ENCODE data around the gene P2RY8.
"Not testable (repeated sequence)": the region's sequence is repeated elsewhere in the genome, so short reads cannot be mapped to it uniquely, and the experiment has no call there.

Gene P2RY8

DNA sequence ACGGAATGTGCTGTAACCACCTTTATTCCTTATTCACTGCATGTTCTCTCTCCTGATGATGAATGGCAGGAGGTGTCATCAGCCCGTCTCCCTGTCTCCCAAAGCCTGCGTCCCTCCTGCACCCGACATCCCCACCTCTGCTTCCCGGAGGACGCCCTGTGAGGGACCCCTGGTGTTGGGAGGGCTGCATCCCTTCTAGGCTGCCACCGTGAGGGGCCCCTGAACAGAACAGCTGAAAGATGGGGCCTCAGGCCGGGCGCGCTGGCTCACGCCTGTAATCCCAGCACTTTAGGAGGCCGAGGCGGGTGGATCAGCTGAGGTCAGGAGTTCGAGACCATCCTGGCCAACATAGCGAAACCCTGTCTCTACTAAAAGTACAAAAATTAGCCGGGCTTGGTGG, 110.7 kb downstream of the P2RY8 start:
- not testable (repeated sequence) for H2BK5ac ChIP-seq (ENCODE audit: low read length); H2BK15ac ChIP-seq (replicated peaks; ENCODE audit: low read depth); H3K27ac ChIP-seq (ENCODE audit: low read depth, low read length); DNase-seq; H3K4me1 ChIP-seq (ENCODE audit: control insufficient read depth, low read depth, low read length); H3K36me3 ChIP-seq (ENCODE audit: control insufficient read depth, insufficient read depth, low read length); H3K9ac ChIP-seq (ENCODE audit: low read length); H3K79me1 ChIP-seq (ENCODE audit: low read length); H3K27me3 ChIP-seq (ENCODE audit: insufficient read depth, low read length, poor library complexity); H3K4ac ChIP-seq (ENCODE audit: low read depth, low read length); H4K5ac ChIP-seq (ENCODE audit: low read length); H4K8ac ChIP-seq (ENCODE audit: low read depth, low read length); H2AK5ac ChIP-seq (ENCODE audit: low read length); H3K56ac ChIP-seq (ENCODE audit: low read length); H3K4me3 ChIP-seq (ENCODE audit: low read length); H3K79me2 ChIP-seq (ENCODE audit: control insufficient read depth, insufficient read depth, low read length); H3K18ac ChIP-seq (ENCODE audit: low read length); H3K4me2 ChIP-seq (ENCODE audit: low read length); H2BK120ac ChIP-seq (ENCODE audit: low read depth, low read length); H3K23ac ChIP-seq (ENCODE audit: low read length)
- WGBS (ENCODE audit: extremely low coverage, insufficient coverage, low lambda C conversion rate) = no CpG with 5 or more reads among the region's 16 CpGs

DNA sequence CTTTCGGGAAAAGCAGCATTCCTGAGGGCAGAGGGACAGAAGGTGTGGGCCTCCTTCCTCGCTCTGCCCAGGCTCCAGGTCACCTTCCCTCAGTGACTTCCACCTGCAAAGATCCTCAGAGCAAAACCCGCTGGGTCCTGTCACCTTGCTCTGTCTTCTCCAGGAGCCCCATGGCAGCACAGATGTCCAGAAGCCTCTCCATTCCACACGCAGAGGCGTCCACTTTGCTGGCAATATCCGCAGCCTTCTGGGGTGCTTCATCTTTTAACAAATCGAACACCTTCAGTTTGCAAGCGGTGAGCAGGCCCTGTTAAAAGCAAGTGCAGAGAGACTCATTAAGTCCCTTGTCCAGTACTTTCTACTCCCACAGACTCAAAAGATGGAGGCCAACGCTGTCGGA, 111.6 kb downstream of the P2RY8 start:
- H3K4ac ChIP-seq (ENCODE audit: low read depth, low read length) = no peak overlapping the region
- H3K79me1 ChIP-seq (ENCODE audit: low read length) = no peaks in the 10 kb centered on the region
- H2AK5ac ChIP-seq (ENCODE audit: low read length) = no peak overlapping the region
- H2BK5ac ChIP-seq (ENCODE audit: low read length) = no peak overlapping the region
- no peak overlapping the region for H2BK120ac ChIP-seq (ENCODE audit: low read depth, low read length)
- H3K23ac ChIP-seq (ENCODE audit: low read length) = no peak overlapping the region
- H2BK15ac ChIP-seq (replicated peaks; ENCODE audit: low read depth) = no peak overlapping the region
- no peak overlapping the region for H3K4me2 ChIP-seq (ENCODE audit: low read length)
- H3K27me3 ChIP-seq (ENCODE audit: insufficient read depth, low read length, poor library complexity) = no peaks in the 10 kb centered on the region
- H3K56ac ChIP-seq (ENCODE audit: low read length) = no peak overlapping the region
- no peak overlapping the region for H4K5ac ChIP-seq (ENCODE audit: low read length)
- peaks cover 2% of the 10 kb centered on the region for H3K36me3 ChIP-seq (ENCODE audit: control insufficient read depth, insufficient read depth, low read length)
- WGBS (ENCODE audit: extremely low coverage, insufficient coverage, low lambda C conversion rate) = no CpG with 5 or more reads among the region's 10 CpGs
- no peak overlapping the region for H3K9ac ChIP-seq (ENCODE audit: low read length)
- no peaks in the 10 kb centered on the region for H3K4me1 ChIP-seq (ENCODE audit: control insufficient read depth, low read depth, low read length)
- H4K8ac ChIP-seq (ENCODE audit: low read depth, low read length) = no peak overlapping the region
- no peak overlapping the region for H3K18ac ChIP-seq (ENCODE audit: low read length)
- H3K4me3 ChIP-seq (ENCODE audit: low read length) = no peak overlapping the region
- H3K79me2 ChIP-seq (ENCODE audit: control insufficient read depth, insufficient read depth, low read length) = no peaks in the 10 kb centered on the region
- no peak for DNase-seq
- H3K27ac ChIP-seq (ENCODE audit: low read depth, low read length) = no peak overlapping the region

DNA sequence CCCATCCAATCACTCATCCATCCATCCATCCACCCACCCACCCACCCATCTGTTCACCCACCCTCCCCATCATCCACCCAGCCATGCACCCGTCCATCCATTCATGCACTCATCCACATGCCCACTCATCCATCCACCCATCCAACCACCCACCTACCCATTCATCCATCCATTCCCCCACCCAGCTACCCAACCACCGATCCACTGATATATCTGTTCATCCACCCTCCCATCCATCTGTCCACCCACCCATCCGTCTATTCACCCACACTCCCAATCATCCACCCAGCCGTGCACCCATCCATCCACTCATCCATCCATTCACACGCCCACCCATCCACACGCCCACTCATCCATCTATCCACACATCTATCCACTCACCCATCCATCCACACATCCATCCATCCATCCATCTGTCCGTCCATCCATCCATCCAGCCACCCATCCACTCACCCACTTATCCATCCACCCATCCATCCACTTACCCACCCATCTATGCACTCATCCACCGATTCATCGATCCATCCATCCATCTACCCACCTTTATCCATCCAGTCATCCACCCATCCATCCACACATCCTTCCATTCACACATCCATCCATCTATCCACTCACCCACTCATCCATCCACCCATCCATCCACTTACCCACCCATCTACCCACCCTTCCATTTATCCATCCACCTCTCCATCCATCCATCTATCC, 112.7 kb downstream of the P2RY8 start:
- H3K4me3 ChIP-seq (ENCODE audit: low read length) = no peak overlapping the region
- H3K27ac ChIP-seq (ENCODE audit: low read depth, low read length) = no peak overlapping the region
- H3K9ac ChIP-seq (ENCODE audit: low read length) = no peak overlapping the region
- no CpG with 5 or more reads among the region's 9 CpGs for WGBS (ENCODE audit: extremely low coverage, insufficient coverage, low lambda C conversion rate)
- H2BK5ac ChIP-seq (ENCODE audit: low read length) = no peak overlapping the region
- no peak overlapping the region for H3K18ac ChIP-seq (ENCODE audit: low read length)
- no peak overlapping the region for H3K4ac ChIP-seq (ENCODE audit: low read depth, low read length)
- H3K27me3 ChIP-seq (ENCODE audit: insufficient read depth, low read length, poor library complexity) = no peaks in the 10 kb centered on the region
- H2BK15ac ChIP-seq (replicated peaks; ENCODE audit: low read depth) = no peak overlapping the region
- peaks cover 2% of the 10 kb centered on the region for H3K36me3 ChIP-seq (ENCODE audit: control insufficient read depth, insufficient read depth, low read length)
- no peak overlapping the region for H3K56ac ChIP-seq (ENCODE audit: low read length)
- no peaks in the 10 kb centered on the region for H3K79me2 ChIP-seq (ENCODE audit: control insufficient read depth, insufficient read depth, low read length)
- no peak overlapping the region for H4K8ac ChIP-seq (ENCODE audit: low read depth, low read length)
- H3K23ac ChIP-seq (ENCODE audit: low read length) = no peak overlapping the region
- H4K5ac ChIP-seq (ENCODE audit: low read length) = no peak overlapping the region
- no peaks in the 10 kb centered on the region for H3K79me1 ChIP-seq (ENCODE audit: low read length)
- no peak overlapping the region for H2AK5ac ChIP-seq (ENCODE audit: low read length)
- no peak overlapping the region for H2BK120ac ChIP-seq (ENCODE audit: low read depth, low read length)
- H3K4me2 ChIP-seq (ENCODE audit: low read length) = no peak overlapping the region
- DNase-seq = no peak
- H3K4me1 ChIP-seq (ENCODE audit: control insufficient read depth, low read depth, low read length) = no peaks in the 10 kb centered on the region

DNA sequence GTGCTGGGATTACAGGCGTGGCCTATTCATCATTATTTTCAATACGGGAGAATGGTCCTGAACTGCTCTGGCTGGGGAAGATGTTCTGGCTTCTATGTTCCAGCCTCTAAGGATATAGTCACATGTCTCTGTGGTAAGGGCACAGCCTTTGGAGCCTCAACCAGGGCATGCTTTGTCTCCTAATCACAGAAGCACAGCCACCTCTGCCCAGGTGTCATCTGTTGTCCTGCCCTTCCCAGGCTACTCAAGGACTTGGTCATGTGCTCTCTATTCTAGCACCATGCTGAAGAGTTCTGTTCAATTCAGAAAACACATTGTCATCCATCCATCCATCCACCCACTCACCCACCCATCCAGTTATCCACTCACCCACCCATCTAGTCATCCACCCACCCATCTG, 113.8 kb downstream of the P2RY8 start:
- Histone ChIP-seq H2AK5ac (ENCODE audit: low read length) (no peak overlapping the region), H4K8ac (ENCODE audit: low read depth, low read length) (no peak overlapping the region), H3K23ac (ENCODE audit: low read length) (no peak overlapping the region), H3K18ac (ENCODE audit: low read length) (no peak overlapping the region), H3K4me2 (ENCODE audit: low read length) (no peak overlapping the region), H3K4me1 (ENCODE audit: control insufficient read depth, low read depth, low read length) (no peaks in the 10 kb centered on the region), H2BK120ac (ENCODE audit: low read depth, low read length) (no peak overlapping the region), H3K79me2 (ENCODE audit: control insufficient read depth, insufficient read depth, low read length) (no peaks in the 10 kb centered on the region), H3K4me3 (ENCODE audit: low read length) (no peak overlapping the region), H3K27ac (ENCODE audit: low read depth, low read length) (no peak overlapping the region), H3K56ac (ENCODE audit: low read length) (no peak overlapping the region), H3K27me3 (ENCODE audit: insufficient read depth, low read length, poor library complexity) (no peaks in the 10 kb centered on the region), H2BK15ac (replicated peaks; ENCODE audit: low read depth) (no peak overlapping the region), H3K79me1 (ENCODE audit: low read length) (no peaks in the 10 kb centered on the region), H3K9ac (ENCODE audit: low read length) (no peak overlapping the region), H2BK5ac (ENCODE audit: low read length) (no peak overlapping the region), H3K4ac (ENCODE audit: low read depth, low read length) (no peak overlapping the region), H3K36me3 (ENCODE audit: control insufficient read depth, insufficient read depth, low read length) (peaks cover 2% of the 10 kb centered on the region), H4K5ac (ENCODE audit: low read length) (no peak overlapping the region)
- no peak for DNase-seq
- WGBS (ENCODE audit: extremely low coverage, insufficient coverage, low lambda C conversion rate) = no CpG with 5 or more reads among the region's 2 CpGs

DNA sequence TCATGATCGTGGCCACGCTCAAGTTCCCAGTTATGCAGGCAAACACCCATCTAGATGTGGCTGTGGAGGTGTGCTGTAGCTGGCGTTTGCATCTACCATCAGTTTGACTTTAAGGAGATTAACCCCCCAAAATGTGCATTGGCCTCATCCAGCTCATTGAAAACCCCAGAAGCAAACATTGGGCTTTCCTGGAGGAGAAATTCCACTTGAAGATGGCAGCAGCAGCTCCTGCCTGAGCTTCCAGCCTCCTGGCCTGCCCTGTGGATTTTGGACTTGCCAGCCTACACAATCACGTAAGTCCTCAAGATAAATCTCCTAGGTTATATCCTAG, 114.9 kb downstream of the P2RY8 start:
- H3K79me1 ChIP-seq (ENCODE audit: low read length) = no peaks in the 10 kb centered on the region
- H3K27ac ChIP-seq (ENCODE audit: low read depth, low read length) = no peak overlapping the region
- H3K23ac ChIP-seq (ENCODE audit: low read length) = no peak overlapping the region
- no peak overlapping the region for H4K8ac ChIP-seq (ENCODE audit: low read depth, low read length)
- H2BK120ac ChIP-seq (ENCODE audit: low read depth, low read length) = no peak overlapping the region
- no peak overlapping the region for H4K5ac ChIP-seq (ENCODE audit: low read length)
- H3K9ac ChIP-seq (ENCODE audit: low read length) = no peak overlapping the region
- DNase-seq = no peak
- H3K4me3 ChIP-seq (ENCODE audit: low read length) = no peak overlapping the region
- no peak overlapping the region for H3K18ac ChIP-seq (ENCODE audit: low read length)
- no peak overlapping the region for H3K4ac ChIP-seq (ENCODE audit: low read depth, low read length)
- H3K36me3 ChIP-seq (ENCODE audit: control insufficient read depth, insufficient read depth, low read length) = no peaks in the 10 kb centered on the region
- H3K56ac ChIP-seq (ENCODE audit: low read length) = no peak overlapping the region
- H2BK15ac ChIP-seq (replicated peaks; ENCODE audit: low read depth) = no peak overlapping the region
- no peaks in the 10 kb centered on the region for H3K79me2 ChIP-seq (ENCODE audit: control insufficient read depth, insufficient read depth, low read length)
- no peaks in the 10 kb centered on the region for H3K4me1 ChIP-seq (ENCODE audit: control insufficient read depth, low read depth, low read length)
- no peaks in the 10 kb centered on the region for H3K27me3 ChIP-seq (ENCODE audit: insufficient read depth, low read length, poor library complexity)
- no peak overlapping the region for H2AK5ac ChIP-seq (ENCODE audit: low read length)
- H3K4me2 ChIP-seq (ENCODE audit: low read length) = no peak overlapping the region
- no peak overlapping the region for H2BK5ac ChIP-seq (ENCODE audit: low read length)
- WGBS (ENCODE audit: extremely low coverage, insufficient coverage, low lambda C conversion rate) = no CpG with 5 or more reads among the region's 4 CpGs

DNA sequence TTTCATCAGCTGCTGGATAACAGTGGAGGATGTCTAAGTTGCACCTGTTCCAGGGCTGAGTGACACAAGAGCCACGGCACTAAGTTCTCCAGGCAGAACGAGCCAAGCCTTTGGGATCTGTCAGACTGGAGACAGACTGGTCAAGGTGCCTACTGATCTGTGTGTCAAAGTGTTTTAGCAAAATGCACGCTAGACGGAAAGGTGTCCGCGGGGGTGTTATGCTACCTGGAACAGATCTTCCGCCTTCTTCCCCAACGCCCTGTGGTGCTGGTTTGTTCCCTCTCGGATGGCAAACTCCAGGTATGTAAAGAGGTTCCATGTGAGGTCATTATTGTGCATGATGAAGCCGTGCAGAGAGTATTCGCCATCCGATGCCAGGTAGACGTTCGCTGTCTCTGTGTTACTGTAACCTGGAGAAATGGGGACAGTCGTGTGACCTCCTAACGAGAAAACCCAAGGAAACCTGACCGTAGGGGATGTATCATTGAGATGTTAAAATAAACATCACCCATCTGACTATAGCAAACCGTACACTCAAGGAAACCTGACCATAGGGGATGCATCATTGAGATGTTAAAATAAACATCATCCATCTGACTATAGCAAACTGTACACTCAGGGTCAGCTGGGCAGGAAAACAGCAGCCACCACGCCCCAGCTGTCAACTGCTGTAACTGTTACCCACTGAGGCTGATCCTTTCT, 115.4 kb downstream of the P2RY8 start:
- DNase-seq = no peak

More for the DNA sequence above, 115.4 kb downstream of the P2RY8 start:
- Histone ChIP-seq H4K8ac (ENCODE audit: low read depth, low read length) (no peak overlapping the region), H3K4me2 (ENCODE audit: low read length) (no peak overlapping the region), H3K4me1 (ENCODE audit: control insufficient read depth, low read depth, low read length) (no peaks in the 10 kb centered on the region), H3K4ac (ENCODE audit: low read depth, low read length) (no peak overlapping the region), H3K36me3 (ENCODE audit: control insufficient read depth, insufficient read depth, low read length) (peaks cover 3% of the 10 kb centered on the region), H3K27ac (ENCODE audit: low read depth, low read length) (no peak overlapping the region), H3K27me3 (ENCODE audit: insufficient read depth, low read length, poor library complexity) (no peaks in the 10 kb centered on the region), H3K4me3 (ENCODE audit: low read length) (no peak overlapping the region), H3K9ac (ENCODE audit: low read length) (no peak overlapping the region), H3K79me2 (ENCODE audit: control insufficient read depth, insufficient read depth, low read length) (no peaks in the 10 kb centered on the region), H3K23ac (ENCODE audit: low read length) (no peak overlapping the region), H3K56ac (ENCODE audit: low read length) (no peak overlapping the region), H2BK15ac (replicated peaks; ENCODE audit: low read depth) (no peak overlapping the region), H3K18ac (ENCODE audit: low read length) (no peak overlapping the region), H4K5ac (ENCODE audit: low read length) (no peak overlapping the region), H2BK120ac (ENCODE audit: low read depth, low read length) (no peak overlapping the region), H2AK5ac (ENCODE audit: low read length) (no peak overlapping the region), H3K79me1 (ENCODE audit: low read length) (no peaks in the 10 kb centered on the region), H2BK5ac (ENCODE audit: low read length) (no peak overlapping the region)
- no CpG with 5 or more reads among the region's 19 CpGs for WGBS (ENCODE audit: extremely low coverage, insufficient coverage, low lambda C conversion rate)
